Measurements from ENCODE around the gene ANKRD13B.

ANKRD13B gene

GRCh38 chr17:29628644-29629043 is 35.7 kb downstream of the ANKRD13B start (continued):
- TF ChIP-seq ARNTL (CRISPR knock-in tag; IDR thresholded peaks at IDR 0.05; ENCODE audit: borderline replicate concordance, low read depth) (no peak), RARB (CRISPR knock-in tag; IDR thresholded peaks at IDR 0.05) (no peak), ZNF8 (CRISPR knock-in tag; IDR thresholded peaks at IDR 0.05) (no peak)

- TF ChIP-seq ISL1 (CRISPR knock-in tag; IDR thresholded peaks at IDR 0.05) = no peak
- TF ChIP-seq TOX (CRISPR knock-in tag; IDR thresholded peaks at IDR 0.05; ENCODE audit: borderline replicate concordance) = no peak
- TF ChIP-seq RARB (CRISPR knock-in tag; IDR thresholded peaks at IDR 0.05) = no peak
- no peak for TF ChIP-seq TCF4 (CRISPR knock-in tag; IDR thresholded peaks at IDR 0.05; ENCODE audit: borderline replicate concordance)
- no peak for TF ChIP-seq PATZ1 (CRISPR knock-in tag; IDR thresholded peaks at IDR 0.05; ENCODE audit: borderline replicate concordance)
- ATAC-seq = no peak
Measured at GRCh38 chr17:29629839-29630238, 36.9 kb downstream of the ANKRD13B start.

GRCh38 chr17:29630630-29631193 is 37.8 kb downstream of the ANKRD13B start:
- ATAC-seq = no peak; the same call in 2 of the 3 replicates
- TF ChIP-seq SNAI2 (CRISPR knock-in tag; IDR thresholded peaks at IDR 0.05) (no peak), GLIS3 (CRISPR knock-in tag; IDR thresholded peaks at IDR 0.05) (no peak), OSR1 (CRISPR knock-in tag; IDR thresholded peaks at IDR 0.05) (no peak), RARB (CRISPR knock-in tag; IDR thresholded peaks at IDR 0.05) (no peak), ZNF70 (CRISPR knock-in tag; IDR thresholded peaks at IDR 0.05) (no peak), ARNTL (CRISPR knock-in tag; IDR thresholded peaks at IDR 0.05; ENCODE audit: borderline replicate concordance, low read depth) (no peak), ESRRG (CRISPR knock-in tag; IDR thresholded peaks at IDR 0.05) (no peak), CSDC2 (CRISPR knock-in tag; IDR thresholded peaks at IDR 0.05) (no peak), ZNF8 (CRISPR knock-in tag; IDR thresholded peaks at IDR 0.05) (no peak), CSRNP3 (CRISPR knock-in tag; IDR thresholded peaks at IDR 0.05) (no peak), ZFP3 (CRISPR knock-in tag; IDR thresholded peaks at IDR 0.05) (no peak), TOX (CRISPR knock-in tag; IDR thresholded peaks at IDR 0.05; ENCODE audit: borderline replicate concordance) (no peak), TSHZ2 (CRISPR knock-in tag; IDR thresholded peaks at IDR 0.05) (no peak), POU6F1 (CRISPR knock-in tag; IDR thresholded peaks at IDR 0.05; ENCODE audit: borderline replicate concordance, low read depth) (no peak), CREB5 (CRISPR knock-in tag; IDR thresholded peaks at IDR 0.05; ENCODE audit: low read depth) (no peak), ZC3H10 (CRISPR knock-in tag; IDR thresholded peaks at IDR 0.05) (no peak), ISL1 (CRISPR knock-in tag; IDR thresholded peaks at IDR 0.05) (no peak), TCF4 (CRISPR knock-in tag; IDR thresholded peaks at IDR 0.05; ENCODE audit: borderline replicate concordance) (no peak), PATZ1 (CRISPR knock-in tag; IDR thresholded peaks at IDR 0.05; ENCODE audit: borderline replicate concordance) (no peak), ZNF565 (CRISPR knock-in tag; conservative IDR thresholded peaks at IDR 0.05; ENCODE audit: low read depth) (no peak)

Data from SK-N-SH treated with all-trans-retinoic acid at 6 μM for 48 hours (cell line).